Smooth muscle cell (in vitro differentiated cells): Measurements from ENCODE around the gene ASS1. TPM values are rescaled to one million over a fixed set of nuclear protein-coding genes. Genes with fewer than 3 reads are reported as not detected.

Experiments used
- DNase-seq: peaks from one replicate; lab custom pipeline; 2025; ENCODE audit not compliant: unreplicated experiment; lab: John Stamatoyannopoulos, UW
- H2AFZ ChIP-seq: fragments of 200-600 bp; sonication (generic); 2 replicates; pipeline ENCODE4 v1.6.0; 2016; ENCODE audit warnings: antibody characterized with exemption, low read depth, mild to moderate bottlenecking
- H3F3A ChIP-seq: fragments of 200-600 bp; sonication (generic); 2 replicates; pipeline ENCODE4 v1.6.0; 2017; ENCODE audit warnings: antibody characterized with exemption, low read depth
- H3K27ac ChIP-seq: fragments of 200-600 bp; sonication (generic); 2 replicates; pipeline ENCODE4 v1.5.1; 2016; ENCODE audit warnings: low read depth, mild to moderate bottlenecking
- H3K27me3 ChIP-seq: fragments of 200-600 bp; sonication (generic); 2 replicates; pipeline ENCODE4 v1.6.1; 2016; ENCODE audit warnings: low read depth, mild to moderate bottlenecking
- H3K36me3 ChIP-seq: fragments of 200-600 bp; sonication (generic); 2 replicates; pipeline ENCODE4 v1.5.1; 2016; ENCODE audit warnings: low read depth
- H3K4me1 ChIP-seq: fragments of 200-600 bp; sonication (generic); 2 replicates; pipeline ENCODE4 v1.5.1; 2016; ENCODE audit warnings: low read depth
- H3K4me2 ChIP-seq: fragments of 200-600 bp; sonication (generic); 2 replicates; pipeline ENCODE4 v1.6.0; 2016; ENCODE audit warnings: mild to moderate bottlenecking
- H3K4me3 ChIP-seq: fragments of 200-600 bp; sonication (generic); 2 replicates; pipeline ENCODE4 v1.5.1; 2016; ENCODE audit warnings: mild to moderate bottlenecking
- H3K79me2 ChIP-seq: fragments of 200-600 bp; sonication (generic); 2 replicates; pipeline ENCODE4 v1.6.0; 2016; ENCODE audit warnings: low read depth, mild to moderate bottlenecking
- H3K9ac ChIP-seq: fragments of 200-600 bp; sonication (generic); 2 replicates; pipeline ENCODE4 v1.6.0; 2016; ENCODE audit warnings: low read depth
- H3K9me3 ChIP-seq: fragments of 200-600 bp; sonication (generic); replicated peaks from 2 replicates; pipeline ENCODE4 v1.5.1; 2016; ENCODE audit warnings: low read depth
- H4K20me1 ChIP-seq: fragments of 200-600 bp; sonication (generic); 2 replicates; pipeline ENCODE4 v1.6.0; 2016; ENCODE audit warnings: low read depth
- CTCF ChIP-seq: fragments of 200-600 bp; sonication (generic); IDR thresholded peaks from 2 replicates; pipeline ENCODE4 v1.5.1; 2017; ENCODE audit warnings: borderline replicate concordance, mild to moderate bottlenecking, antibody characterized with exemption; ENCODE audit not compliant: insufficient read depth, poor library complexity, severe bottlenecking
- WGBS: methylation state at CpG from one replicate; pipeline ENCODE4 v1.1.7; 2016; ENCODE audit warnings: low lambda C conversion rate; 5-methylcytosine and 5-hydroxymethylcytosine counted together
- polyA plus RNA-seq: library from polyadenylated mRNA; unstranded; fragments of >200 nt; fragmentation: Nextera tagmentation; extraction: Ambion mirVana; gene quantifications from 2 replicates; pipeline ENCODE4 v1.2.1, GENCODE V29; 2016
- total RNA-seq: library from RNA; depleted of rRNA; stranded (reverse); fragments of >200 nt; gene quantifications from 2 replicates; pipeline ENCODE4 v1.2.3, GENCODE V29; 2014

ASS1 gene
- total and polyA plus RNA-seq, 2 experiments from 2014 or later: 78.2 to 81.5 TPM

GRCh38 chr9:130419521-130420035 is 25.2 kb upstream of the ASS1 start:
- 98% methylated on average over 8 of the region's 8 CpGs for WGBS
- H3K79me2 ChIP-seq: no peaks in the 10 kb centered on the region

GRCh38 chr9:130421154-130421801 is 23.5 kb upstream of the ASS1 start:
- H4K20me1 ChIP-seq: no peaks in the 10 kb centered on the region
- no peak for TF ChIP-seq CTCF
- no peak overlapping the region for H3K4me3 ChIP-seq
- WGBS: 53% methylated on average over 17 of the region's 17 CpGs
- peak overlapping the region; percentile 30 for H3K27ac ChIP-seq
- H3K36me3 ChIP-seq: no peaks in the 10 kb centered on the region
- H3K9ac ChIP-seq: peak overlapping the region; percentile 34
- H3K4me2 ChIP-seq: peak overlapping the region; percentile 51
- no peaks in the 10 kb centered on the region for H3K79me2 ChIP-seq
- no peaks in the 10 kb centered on the region for H3K27me3 ChIP-seq
- DNase-seq: no peak
- H3F3A ChIP-seq: peaks cover 7% of the 10 kb centered on the region
- H2AFZ ChIP-seq: peak overlapping the region; percentile 57
- no peaks in the 10 kb centered on the region for H3K9me3 ChIP-seq
- peaks cover 4% of the 10 kb centered on the region for H3K4me1 ChIP-seq

More at GRCh38 chr9:130419521-130420035, 25.2 kb upstream of the ASS1 start:
- no peak for DNase-seq
- no peak overlapping the region for H3K27ac ChIP-seq
- peaks cover 7% of the 10 kb centered on the region for H3F3A ChIP-seq
- H3K36me3 ChIP-seq: no peaks in the 10 kb centered on the region
- no peak overlapping the region for H3K4me2 ChIP-seq
- H3K9ac ChIP-seq: no peak overlapping the region
- no peaks in the 10 kb centered on the region for H3K9me3 ChIP-seq
- H3K4me3 ChIP-seq: no peak overlapping the region
- TF ChIP-seq CTCF: no peak
- H3K27me3 ChIP-seq: no peaks in the 10 kb centered on the region
- no peaks in the 10 kb centered on the region for H4K20me1 ChIP-seq
- no peak overlapping the region for H2AFZ ChIP-seq
- H3K4me1 ChIP-seq: peaks cover 4% of the 10 kb centered on the region

- no peak for TF ChIP-seq CTCF
- DNase-seq: peak; percentile 15
- 42% methylated on average over 13 of the region's 13 CpGs for WGBS
- H3K36me3 ChIP-seq: no peaks in the 10 kb centered on the region
- H3K9ac ChIP-seq: no peak overlapping the region
- no peaks in the 10 kb centered on the region for H4K20me1 ChIP-seq
- no peak overlapping the region for H3K4me3 ChIP-seq
- H3K27ac ChIP-seq: peak overlapping the region; percentile 30
- H3K4me2 ChIP-seq: peak overlapping the region; percentile 51
- H3K4me1 ChIP-seq: peaks cover 4% of the 10 kb centered on the region
- H3F3A ChIP-seq: peaks cover 7% of the 10 kb centered on the region
- no peak overlapping the region for H2AFZ ChIP-seq
- no peaks in the 10 kb centered on the region for H3K9me3 ChIP-seq
- no peaks in the 10 kb centered on the region for H3K79me2 ChIP-seq
- no peaks in the 10 kb centered on the region for H3K27me3 ChIP-seq
Measured at GRCh38 chr9:130421802-130422276, 22.9 kb upstream of the ASS1 start.
